ENCODE measurements around the gene C18orf32. TPM values are rescaled to one million over a fixed set of nuclear protein-coding genes. Genes with fewer than 3 reads are reported as not detected.

Gene C18orf32
- total and polyA plus RNA-seq, 2 of the 13 experiments (the other 11 are each of a cell fraction or from before 2014, with no cell fraction given), result 17.6 to 20.6 TPM

DNA sequence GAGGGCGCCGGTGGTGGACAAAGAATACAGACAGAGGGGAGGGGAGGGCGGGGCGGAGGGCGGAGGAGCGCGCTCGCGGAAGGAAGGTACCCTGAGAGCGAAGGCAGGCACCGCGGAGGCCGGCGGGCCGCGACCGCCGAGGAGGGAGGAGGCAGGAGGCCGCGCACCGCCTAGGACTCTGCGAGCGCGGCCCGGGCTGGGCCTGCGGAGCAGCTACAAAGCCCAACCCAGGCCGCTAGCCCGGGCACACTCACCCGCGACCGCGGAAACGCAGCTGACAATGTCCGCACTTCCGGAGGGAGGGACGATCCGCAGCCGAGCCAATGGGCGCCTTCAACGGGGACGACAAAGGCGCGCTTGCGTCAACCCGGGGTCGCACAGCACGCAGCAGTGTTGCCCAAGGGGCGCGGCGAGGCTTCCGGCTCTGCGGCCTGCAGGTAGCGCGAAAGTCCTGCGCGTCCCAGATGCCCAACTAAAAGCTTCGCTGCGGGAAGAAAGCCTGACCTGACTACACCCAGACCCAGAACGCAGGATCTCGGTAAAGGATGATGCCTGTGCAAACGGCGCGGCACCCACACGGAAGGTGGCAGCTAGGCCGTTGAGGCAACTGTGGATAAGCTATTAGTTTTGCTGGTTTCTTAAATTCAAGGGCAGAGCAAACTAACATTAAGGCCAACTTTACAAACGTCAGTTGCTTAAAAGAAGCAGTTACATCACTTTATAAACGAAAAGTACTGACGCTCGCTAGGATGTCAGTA is at the start of gene C18orf32 (continued):
- TF ChIP-seq ZNF691 (CRISPR knock-in tag; IDR thresholded peaks at IDR 0.05; ENCODE audit: borderline replicate concordance, low read depth) (peak; percentile 20; the same call in 1 of the 2 replicates), RBM22 (optimal IDR thresholded peaks at IDR 0.05; ENCODE audit: low read length) (peak; percentile 100), NR0B2 (CRISPR knock-in tag; IDR thresholded peaks at IDR 0.05) (peak; percentile 59), ZSCAN31 (CRISPR knock-in tag; IDR thresholded peaks at IDR 0.05; ENCODE audit: low read depth) (peak; percentile 85), EED (CRISPR knock-in tag; IDR thresholded peaks at IDR 0.05) (peak; percentile 91), ZNF557 (CRISPR knock-in tag; IDR thresholded peaks at IDR 0.05) (no peak), IKZF1 (IDR thresholded peaks at IDR 0.05) (no peak), ATF7-NPFF (CRISPR knock-in tag; IDR thresholded peaks at IDR 0.05; ENCODE audit: low read depth) (peak; percentile 82), E2F5 (CRISPR knock-in tag; conservative IDR thresholded peaks at IDR 0.05) (no peak; the same call in none of the 2 replicates), ZFP90 (CRISPR knock-in tag; IDR thresholded peaks at IDR 0.05; ENCODE audit: borderline replicate concordance) (peak; percentile 77; the same call in 1 of the 2 replicates), ZFAT (CRISPR knock-in tag; conservative IDR thresholded peaks at IDR 0.05) (no peak), ZNF781 (CRISPR knock-in tag; IDR thresholded peaks at IDR 0.05; ENCODE audit: borderline replicate concordance, not compliant biosample characterization) (peak; percentile 93), RBAK (CRISPR knock-in tag; IDR thresholded peaks at IDR 0.05) (no peak), ZNF30 (CRISPR knock-in tag; IDR thresholded peaks at IDR 0.05) (no peak), ARNTL (CRISPR knock-in tag; IDR thresholded peaks at IDR 0.05) (peak; percentile 19; the same call in 1 of the 2 replicates), SSRP1 (CRISPR knock-in tag; IDR thresholded peaks at IDR 0.05) (peak; percentile 99)
- TF ChIP-seq, protein P1, sequence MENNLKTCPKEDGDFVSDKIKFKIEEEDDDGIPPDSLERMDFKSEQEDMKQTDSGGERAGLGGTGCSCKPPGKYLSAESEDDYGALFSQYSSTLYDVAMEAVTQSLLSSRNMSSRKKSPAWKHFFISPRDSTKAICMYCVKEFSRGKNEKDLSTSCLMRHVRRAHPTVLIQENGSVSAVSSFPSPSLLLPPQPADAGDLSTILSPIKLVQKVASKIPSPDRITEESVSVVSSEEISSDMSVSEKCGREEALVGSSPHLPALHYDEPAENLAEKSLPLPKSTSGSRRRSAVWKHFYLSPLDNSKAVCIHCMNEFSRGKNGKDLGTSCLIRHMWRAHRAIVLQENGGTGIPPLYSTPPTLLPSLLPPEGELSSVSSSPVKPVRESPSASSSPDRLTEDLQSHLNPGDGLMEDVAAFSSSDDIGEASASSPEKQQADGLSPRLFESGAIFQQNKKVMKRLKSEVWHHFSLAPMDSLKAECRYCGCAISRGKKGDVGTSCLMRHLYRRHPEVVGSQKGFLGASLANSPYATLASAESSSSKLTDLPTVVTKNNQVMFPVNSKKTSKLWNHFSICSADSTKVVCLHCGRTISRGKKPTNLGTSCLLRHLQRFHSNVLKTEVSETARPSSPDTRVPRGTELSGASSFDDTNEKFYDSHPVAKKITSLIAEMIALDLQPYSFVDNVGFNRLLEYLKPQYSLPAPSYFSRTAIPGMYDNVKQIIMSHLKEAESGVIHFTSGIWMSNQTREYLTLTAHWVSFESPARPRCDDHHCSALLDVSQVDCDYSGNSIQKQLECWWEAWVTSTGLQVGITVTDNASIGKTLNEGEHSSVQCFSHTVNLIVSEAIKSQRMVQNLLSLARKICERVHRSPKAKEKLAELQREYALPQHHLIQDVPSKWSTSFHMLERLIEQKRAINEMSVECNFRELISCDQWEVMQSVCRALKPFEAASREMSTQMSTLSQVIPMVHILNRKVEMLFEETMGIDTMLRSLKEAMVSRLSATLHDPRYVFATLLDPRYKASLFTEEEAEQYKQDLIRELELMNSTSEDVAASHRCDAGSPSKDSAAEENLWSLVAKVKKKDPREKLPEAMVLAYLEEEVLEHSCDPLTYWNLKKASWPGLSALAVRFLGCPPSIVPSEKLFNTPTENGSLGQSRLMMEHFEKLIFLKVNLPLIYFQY (CRISPR knock-in tag; IDR thresholded peaks at IDR 0.05; ENCODE audit: borderline replicate concordance), result peak; percentile 30; the same call in 1 of the 2 replicates
- TF ChIP-seq, protein P2, sequence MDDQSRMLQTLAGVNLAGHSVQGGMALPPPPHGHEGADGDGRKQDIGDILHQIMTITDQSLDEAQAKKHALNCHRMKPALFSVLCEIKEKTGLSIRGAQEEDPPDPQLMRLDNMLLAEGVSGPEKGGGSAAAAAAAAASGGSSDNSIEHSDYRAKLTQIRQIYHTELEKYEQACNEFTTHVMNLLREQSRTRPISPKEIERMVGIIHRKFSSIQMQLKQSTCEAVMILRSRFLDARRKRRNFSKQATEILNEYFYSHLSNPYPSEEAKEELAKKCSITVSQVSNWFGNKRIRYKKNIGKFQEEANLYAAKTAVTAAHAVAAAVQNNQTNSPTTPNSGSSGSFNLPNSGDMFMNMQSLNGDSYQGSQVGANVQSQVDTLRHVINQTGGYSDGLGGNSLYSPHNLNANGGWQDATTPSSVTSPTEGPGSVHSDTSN (CRISPR knock-in tag; IDR thresholded peaks at IDR 0.05; ENCODE audit: borderline replicate concordance), result no peak

Data from HepG2 (cell line).